ENCODE measurements around the gene NAALADL2.
"Not testable (repeated sequence)": the region's sequence is repeated elsewhere in the genome, so short reads cannot be mapped to it uniquely, and the experiment has no call there.

Gene NAALADL2

DNA sequence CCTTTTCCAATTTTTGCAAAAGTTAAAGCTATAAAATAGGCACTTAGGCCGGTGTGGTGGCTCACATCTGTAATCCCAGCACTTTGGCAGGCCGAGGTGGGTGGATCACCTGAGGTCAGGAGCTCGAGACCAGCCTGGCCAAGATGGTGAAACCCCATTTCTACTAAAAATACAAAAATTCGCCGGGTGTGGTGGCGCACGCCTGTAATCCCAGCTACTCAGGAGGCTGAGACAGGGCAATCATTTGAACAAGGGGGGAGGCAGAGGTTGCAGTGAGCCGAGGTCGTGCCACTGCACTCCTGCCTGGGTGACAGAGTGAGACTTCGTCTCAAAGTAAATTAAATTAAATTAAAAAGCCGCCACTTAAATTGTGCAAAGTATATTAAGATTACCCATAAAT lies 412.3 kb downstream of the NAALADL2 start:
- not testable (repeated sequence) for DNase-seq (ENCODE audit: low read depth, low spot score); H3K4me3 ChIP-seq (ENCODE audit: low read length)

DNA sequence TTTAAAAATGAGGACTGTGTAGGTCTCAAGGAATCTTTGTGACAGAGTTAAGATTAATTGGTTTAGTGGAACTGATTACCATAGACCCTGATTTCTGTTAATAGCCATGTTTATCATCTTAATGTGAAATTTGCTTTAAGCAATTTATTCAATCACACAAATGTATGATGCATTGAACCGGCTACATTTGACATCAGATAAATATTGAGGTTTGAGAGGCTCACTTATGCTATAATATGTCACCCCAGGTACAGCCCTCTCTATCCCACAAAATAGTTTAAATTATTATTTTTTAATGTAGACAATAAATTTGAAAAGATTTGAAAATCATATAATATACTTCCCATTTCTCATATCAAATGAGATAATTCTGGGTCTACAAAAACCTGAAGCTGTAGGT lies 413.3 kb downstream of the NAALADL2 start:
- no peak for DNase-seq (ENCODE audit: low read depth, low spot score)

DNA sequence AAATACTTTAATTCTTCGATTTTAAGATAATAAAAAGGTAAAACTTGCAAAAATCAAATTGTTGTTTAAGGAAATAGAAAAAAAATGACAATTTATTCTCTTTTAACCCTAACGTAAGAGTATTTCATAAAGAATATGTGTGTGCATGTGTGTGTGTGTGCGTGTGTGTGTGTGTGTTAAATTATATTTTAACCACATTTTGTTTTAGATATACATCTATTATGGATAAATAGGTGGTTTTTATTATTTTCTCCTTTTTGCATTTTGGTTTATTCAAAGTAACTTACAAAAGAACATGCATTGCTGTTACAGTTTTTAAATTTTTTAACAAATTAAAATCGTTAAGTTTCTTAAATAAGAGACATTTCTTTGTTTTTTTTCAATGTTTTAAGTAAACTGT lies 414.4 kb downstream of the NAALADL2 start:
- no peak overlapping the region for H3K4me3 ChIP-seq (ENCODE audit: low read length)

More for the DNA sequence above, 413.3 kb downstream of the NAALADL2 start:
- no peak overlapping the region for H3K4me3 ChIP-seq (ENCODE audit: low read length)

DNA sequence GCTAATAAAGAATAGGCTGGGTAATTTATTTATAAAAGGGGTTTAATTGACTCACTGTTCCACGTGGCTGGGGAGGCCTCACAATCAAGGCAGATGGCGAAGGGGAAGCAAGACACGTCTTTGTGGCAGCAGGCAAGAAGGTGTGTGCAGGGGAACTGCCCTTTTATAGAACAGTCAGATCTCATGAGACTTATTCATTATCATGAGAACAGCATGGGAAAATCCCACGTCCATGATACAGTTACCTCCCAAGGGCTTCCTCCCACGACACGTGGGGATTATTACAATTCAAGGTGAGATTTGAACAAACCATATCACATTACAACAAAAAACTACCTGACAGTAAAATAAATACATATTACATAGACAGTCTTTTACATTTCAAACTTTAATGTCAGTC lies 414.9 kb downstream of the NAALADL2 start:
- DNase-seq (ENCODE audit: low read depth, low spot score), result no peak
- no peak overlapping the region for H3K4me3 ChIP-seq (ENCODE audit: low read length)

More for the DNA sequence above, 414.4 kb downstream of the NAALADL2 start:
- DNase-seq (ENCODE audit: low read depth, low spot score), result no peak

DNA sequence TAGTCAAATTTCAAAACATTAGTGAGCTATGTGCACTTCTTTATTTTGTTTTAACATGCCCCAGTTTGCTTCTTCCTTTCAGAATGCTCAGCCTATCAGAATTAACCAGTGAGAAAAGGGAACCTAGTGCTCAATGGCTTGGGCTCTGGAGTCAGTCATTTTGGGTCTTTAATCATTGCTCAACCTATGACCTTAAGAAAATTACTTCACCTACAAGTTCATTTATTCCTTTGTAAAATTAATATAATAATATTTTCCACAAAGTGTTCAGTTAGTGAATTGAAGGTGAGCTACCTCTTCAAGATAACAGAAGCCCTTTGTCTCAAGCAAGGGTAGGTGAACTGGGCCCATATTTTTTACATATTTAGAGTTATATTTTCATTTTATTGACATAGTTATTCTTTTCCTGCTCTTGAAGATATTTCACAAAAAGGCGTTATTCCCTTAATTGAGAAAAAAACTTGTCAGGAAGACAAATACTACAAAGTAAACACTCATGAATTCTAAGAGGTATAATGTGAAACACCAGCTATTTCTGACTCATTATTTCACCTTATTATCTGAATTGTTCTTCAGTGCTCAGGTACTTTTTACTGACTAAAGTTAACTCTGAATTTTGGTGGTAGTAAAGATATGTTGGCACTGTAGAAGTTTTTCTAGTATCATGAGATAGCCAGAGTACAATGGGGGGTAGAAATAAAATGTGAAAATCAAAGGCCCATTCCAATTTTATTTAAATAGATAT lies 415.5 kb downstream of the NAALADL2 start:
- no peak for DNase-seq (ENCODE audit: low read depth, low spot score)
- H3K4me3 ChIP-seq (ENCODE audit: low read length), result no peak overlapping the region

DNA sequence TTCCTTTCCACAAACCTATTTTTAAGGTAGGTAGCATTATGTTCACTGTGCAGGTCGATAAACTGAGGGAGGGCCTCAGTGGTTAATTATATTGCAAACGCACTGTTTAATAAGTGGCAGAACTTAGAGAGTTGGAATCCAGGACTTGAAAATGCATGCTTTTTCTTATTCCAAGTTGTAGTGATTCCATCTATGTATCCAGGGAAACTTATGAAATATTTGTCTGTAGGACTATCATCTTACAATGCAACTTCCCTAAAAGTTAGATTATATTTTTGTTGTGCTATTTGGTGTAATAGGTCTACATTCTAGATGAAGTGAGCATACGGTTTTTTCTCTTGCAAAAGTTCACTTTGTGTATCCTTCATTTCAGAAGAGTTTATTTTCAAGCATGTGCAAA lies 419.5 kb downstream of the NAALADL2 start:
- DNase-seq (ENCODE audit: low read depth, low spot score), result no peak
- no peak overlapping the region for H3K4me3 ChIP-seq (ENCODE audit: low read length)

DNA sequence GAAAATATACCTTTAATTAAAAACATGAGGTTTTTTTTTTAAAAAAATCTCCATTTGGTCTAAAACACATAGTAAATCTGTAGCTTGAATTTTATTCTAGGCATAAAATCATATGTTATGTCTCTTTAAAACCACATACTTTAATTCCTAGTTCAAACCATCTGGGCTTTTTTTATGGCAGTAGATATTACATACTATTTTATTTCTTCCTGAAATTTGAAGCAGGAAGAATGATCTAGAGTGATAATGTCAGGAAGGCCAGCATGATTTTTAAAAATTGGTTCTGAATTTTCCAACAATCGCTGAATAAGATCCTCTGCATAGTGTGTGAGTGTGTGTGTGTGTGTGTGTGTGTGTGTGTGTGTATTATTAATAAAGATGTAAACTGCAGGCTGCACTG lies 420.3 kb downstream of the NAALADL2 start:
- H3K4me3 ChIP-seq (ENCODE audit: low read length), result no peak overlapping the region
- DNase-seq (ENCODE audit: low read depth, low spot score), result no peak

DNA sequence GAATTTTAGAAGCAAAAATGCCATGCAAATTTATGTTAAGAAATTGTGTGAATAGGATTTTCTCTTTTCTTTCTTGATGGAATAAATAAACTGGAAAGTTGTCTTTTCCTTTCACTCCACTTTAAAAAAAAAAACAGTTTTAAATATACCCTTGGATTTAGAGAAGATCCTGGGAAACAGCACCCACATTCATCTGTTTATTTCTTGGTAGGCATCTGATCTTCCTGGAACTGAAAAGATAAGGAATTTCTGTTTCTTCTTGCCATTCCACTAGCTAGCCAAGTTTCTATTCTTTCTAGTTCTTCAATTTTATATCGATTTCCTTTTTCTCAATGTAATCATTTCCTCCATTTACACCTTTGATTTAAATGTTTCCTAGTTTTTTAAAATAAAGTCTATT lies 420.8 kb downstream of the NAALADL2 start:
- DNase-seq (ENCODE audit: low read depth, low spot score), result no peak
- no peak overlapping the region for H3K4me3 ChIP-seq (ENCODE audit: low read length)

DNA sequence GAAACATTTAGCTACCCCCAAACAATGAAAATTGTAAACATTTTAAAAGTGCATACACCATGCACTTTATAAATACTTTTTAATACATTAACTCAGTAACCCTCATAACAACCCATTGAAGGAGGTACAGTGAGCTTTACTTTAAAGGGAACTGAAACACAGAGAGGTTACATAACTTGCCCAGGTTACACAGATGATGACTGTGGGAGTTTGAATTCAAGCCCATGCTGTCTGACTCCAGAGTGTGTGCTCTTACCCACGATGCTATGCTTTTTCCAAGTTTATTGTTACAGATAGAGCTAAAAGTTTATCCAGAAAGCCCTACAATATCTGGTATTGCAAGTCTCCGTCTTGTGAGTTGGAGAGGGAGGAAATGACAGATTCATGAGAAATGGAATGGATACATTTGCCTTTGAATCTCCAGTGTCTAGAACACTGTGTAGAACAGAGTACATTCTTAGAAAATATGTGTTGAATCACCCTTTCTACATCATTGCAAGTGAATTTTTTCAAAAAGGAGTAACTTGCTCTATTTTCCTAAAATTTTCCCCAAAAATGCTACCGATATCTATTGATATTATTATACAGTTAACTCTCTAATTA lies 428.3 kb downstream of the NAALADL2 start:
- DNase-seq (ENCODE audit: low read depth, low spot score), result no peak
- H3K4me3 ChIP-seq (ENCODE audit: low read length), result no peak overlapping the region

DNA sequence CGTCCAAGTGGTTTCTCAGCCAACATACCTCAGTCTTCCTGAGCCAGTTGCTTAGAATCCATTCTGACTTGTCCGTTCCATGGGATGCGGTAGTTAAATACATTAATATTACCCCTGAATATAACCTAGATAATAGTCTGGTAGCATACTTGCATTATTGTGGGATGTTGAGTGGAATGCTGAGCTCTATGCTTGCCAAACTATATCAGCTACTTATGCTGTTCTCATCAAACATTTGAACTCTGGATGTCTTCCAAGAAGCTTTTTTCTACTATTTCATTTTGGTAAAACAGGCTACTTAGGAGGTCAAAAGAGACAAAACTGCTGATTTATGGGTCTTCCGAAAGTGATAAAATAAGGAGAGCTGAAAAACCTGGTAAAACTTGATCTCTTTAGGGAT lies 429.5 kb downstream of the NAALADL2 start:
- no peak overlapping the region for H3K4me3 ChIP-seq (ENCODE audit: low read length)
- no peak for DNase-seq (ENCODE audit: low read depth, low spot score)

DNA sequence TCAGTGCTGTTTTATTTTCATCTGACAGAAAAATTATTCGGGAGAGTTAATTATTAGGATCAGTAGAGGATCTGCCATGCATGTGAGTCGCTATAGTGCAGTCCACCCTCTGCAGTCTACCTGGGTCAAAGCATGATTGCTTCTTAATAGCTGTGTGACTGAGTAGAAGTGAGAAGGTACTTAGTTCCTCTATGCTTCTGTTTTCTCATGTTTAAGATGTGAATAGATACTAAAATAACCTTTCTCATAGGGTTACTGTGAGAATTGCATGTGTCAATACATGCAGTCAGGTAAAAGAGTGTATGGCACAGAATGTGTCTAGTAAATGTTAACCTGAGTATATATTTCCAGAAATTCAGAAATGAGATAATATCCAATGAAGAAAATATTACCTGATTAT lies 435.7 kb downstream of the NAALADL2 start:
- no peak overlapping the region for H3K4me3 ChIP-seq (ENCODE audit: low read length)
- no peak for DNase-seq (ENCODE audit: low read depth, low spot score)

DNA sequence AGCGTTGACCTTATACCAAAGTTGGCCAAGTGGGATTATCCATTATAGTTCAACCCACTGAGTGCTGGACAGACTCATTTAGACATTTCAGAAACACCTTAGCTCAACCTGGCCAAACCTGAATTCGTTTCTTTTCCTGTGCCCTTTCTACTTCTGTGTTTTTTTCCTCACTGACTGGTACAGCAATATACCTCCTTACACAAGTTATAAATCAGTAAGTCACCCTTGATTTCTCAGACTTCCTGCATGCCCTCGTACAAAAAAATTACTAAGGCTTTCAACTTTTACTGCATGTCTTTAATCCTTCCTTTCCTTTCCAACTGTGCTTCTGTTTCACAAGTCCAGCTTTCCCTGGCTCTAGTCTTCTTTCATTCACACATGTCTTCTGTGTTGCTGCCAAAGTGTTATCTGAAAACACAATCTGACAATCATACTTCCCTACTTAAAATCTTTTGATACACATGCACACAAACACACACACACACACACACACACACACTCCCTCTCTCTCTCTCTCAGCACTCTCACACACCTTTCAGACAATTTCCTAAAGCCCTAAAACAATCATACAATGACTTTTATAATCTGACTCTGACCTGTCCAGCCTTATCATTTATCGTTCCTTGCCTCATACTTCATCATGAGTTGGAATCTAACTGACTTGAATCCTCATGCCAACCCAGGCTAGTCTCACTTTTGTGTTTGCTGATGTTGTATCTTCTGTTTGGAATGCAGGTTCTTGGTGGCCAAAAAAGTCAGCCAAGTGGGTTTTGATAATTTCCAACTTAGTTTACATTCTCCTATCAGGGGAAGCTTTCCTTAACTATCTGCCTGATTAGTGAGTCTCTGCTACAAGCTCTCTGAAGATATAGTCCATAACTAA lies 436.4 kb downstream of the NAALADL2 start:
- no peak overlapping the region for H3K4me3 ChIP-seq (ENCODE audit: low read length)
- DNase-seq (ENCODE audit: low read depth, low spot score), result no peak

DNA sequence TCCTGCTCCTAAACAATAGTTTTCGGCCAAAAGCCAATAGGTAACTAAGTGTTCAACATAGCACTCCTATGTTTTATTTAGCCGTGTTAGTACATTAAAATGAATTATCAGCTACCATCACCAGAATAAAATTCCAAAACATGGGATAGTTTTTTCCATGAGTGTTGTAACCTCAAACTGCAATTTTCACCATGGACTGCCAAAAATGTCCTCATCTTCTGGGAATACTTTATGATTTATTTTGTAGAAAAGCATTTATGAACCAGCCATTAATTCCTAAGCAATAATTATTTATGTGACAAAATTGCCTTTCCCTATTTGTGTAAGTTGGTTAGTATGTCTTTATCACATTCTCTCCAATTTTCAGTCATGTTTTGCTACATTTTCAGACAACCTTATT lies 438.1 kb downstream of the NAALADL2 start:
- no peak overlapping the region for H3K4me3 ChIP-seq (ENCODE audit: low read length)
- DNase-seq (ENCODE audit: low read depth, low spot score), result no peak

DNA sequence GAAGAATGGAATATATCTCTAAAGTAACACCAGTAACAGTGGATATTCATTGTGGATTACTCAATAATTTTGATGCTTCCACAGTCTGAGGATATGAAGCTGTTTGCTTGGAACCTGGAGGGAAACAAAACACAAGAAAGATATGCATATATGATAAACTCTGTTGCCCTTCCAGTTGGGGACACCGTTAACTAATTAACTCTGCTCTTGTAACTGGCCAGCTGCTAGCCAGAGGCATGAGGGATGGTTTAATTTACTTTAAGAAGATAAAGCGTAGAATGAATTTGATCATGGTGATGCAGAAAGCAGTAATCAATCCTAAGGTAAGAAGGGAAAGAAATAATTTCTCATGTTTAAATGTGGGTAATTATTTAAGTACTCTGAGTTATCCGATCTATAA lies 442.6 kb downstream of the NAALADL2 start:
- no peak overlapping the region for H3K4me3 ChIP-seq (ENCODE audit: low read length)
- no peak for DNase-seq (ENCODE audit: low read depth, low spot score)

DNA sequence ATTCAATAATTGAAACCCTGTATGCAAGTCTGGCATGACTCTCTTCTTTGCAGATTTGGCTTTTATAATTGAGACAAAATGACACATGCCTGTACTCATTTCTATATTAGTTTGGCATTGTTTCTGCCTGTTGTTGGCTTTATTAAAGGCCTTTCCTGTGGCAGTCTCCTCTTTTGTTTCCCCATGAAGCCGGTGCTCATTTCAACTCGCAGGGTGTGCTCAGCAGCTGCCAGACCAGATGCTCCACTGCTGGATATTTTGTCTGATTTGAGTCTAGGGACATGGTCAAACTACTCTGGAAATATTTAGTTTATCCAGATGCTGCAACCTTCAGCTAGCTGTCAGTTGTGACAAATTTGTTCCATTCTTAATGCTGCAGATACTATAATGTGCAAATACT lies 445.3 kb downstream of the NAALADL2 start:
- no peak overlapping the region for H3K4me3 ChIP-seq (ENCODE audit: low read length)
- no peak for DNase-seq (ENCODE audit: low read depth, low spot score)

DNA sequence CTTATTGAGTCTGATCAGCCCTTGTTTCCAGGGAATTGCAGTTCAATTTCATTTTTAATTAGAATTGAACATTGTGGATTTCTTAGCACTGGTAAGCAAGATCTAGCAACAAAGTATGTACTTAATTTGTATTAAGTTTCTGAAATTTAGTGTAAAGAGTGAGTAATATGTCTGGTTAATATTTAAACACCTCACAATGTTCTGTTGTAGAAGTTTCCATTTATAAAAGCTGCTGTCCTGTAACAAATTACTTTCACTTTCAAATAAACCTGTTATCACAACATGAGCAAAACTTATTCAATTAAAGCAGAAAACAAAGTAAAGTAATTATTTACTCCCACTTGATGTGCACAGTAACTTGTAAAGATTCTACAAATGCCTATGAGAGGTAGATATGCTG lies 448.5 kb downstream of the NAALADL2 start:
- no peak overlapping the region for H3K4me3 ChIP-seq (ENCODE audit: low read length)
- DNase-seq (ENCODE audit: low read depth, low spot score), result no peak

DNA sequence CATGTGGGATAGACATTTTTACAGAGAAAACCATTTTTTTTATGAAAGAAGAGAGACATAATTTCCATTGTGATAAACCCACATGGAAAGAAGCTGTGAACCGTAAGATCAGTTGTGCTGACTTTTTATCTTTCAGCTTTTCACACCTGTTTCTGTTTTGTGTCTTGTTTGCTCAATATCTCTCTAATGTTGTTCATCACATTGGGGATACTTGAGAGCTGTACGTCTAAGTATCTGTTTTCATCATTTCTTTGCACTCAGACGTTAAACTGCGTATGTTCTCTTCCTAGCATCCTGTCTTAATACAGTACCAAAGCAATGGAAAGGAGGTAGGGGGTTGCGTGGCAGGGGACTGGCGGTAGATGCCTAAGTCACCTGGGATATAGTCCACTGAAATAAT lies 449.0 kb downstream of the NAALADL2 start:
- no peak for DNase-seq (ENCODE audit: low read depth, low spot score)
- H3K4me3 ChIP-seq (ENCODE audit: low read length), result no peak overlapping the region

DNA sequence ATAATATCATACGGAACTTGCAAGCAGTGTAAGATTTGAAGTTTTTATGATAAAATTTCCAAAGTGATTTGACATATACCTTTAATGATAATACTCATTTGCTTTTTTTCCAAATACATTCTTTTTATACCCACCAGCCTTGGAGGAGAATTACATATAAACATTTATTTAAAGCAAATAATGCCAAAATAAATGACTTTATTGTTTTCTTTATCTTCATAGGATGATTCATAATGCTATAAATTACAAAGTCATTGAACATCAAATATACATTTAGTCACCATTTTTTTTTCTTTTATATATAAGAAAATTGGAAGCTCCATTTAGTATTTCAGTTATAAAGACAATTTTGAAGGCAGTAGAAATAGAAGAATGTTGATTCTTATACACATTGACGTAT lies 450.9 kb downstream of the NAALADL2 start:
- no peak for DNase-seq (ENCODE audit: low read depth, low spot score)
- no peak overlapping the region for H3K4me3 ChIP-seq (ENCODE audit: low read length)

DNA sequence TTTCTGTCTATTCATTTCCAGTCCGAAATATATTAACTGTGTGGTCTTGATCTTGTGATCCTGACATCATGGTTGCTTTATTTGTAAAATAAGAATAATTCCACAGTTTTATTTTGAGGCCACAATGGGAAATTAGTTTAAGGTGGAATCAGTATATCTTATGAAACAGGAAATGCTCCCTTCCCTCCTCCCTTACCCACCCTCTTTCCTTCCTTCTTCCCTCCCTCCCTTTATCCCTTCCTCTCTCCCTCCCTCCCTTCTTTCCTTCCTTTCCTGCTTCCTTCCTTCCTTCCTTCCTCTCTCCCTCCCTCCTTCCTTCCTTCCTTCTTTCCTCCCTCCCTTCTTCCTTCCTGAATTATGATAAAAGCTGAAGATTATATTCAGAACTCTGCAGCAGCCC lies 452.3 kb downstream of the NAALADL2 start:
- H3K4me3 ChIP-seq (ENCODE audit: low read length), result no peak overlapping the region
- DNase-seq (ENCODE audit: low read depth, low spot score), result no peak

DNA sequence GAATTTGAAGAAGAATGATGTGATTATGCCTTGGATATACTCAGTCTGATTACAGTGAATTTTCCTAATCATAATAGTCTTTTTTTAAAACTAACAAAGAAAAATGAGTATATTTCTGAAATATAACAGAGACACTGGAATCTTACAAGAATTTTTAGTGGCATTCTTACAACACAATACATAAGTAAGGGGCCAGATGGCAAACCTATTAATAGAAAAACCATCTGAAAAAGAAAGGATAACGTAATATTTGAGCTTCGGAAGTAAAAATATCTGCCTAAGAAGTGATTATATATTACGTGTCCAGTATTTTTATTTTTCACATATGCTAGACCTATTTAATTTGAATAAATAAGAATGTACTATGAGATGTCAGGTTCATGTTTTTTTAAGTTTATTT lies 452.8 kb downstream of the NAALADL2 start:
- no peak overlapping the region for H3K4me3 ChIP-seq (ENCODE audit: low read length)
- DNase-seq (ENCODE audit: low read depth, low spot score), result no peak
